Right lobe of liver (tissue), 6 donors: ENCODE measurements around the gene COPG1. TPM values are rescaled to one million over a fixed set of nuclear protein-coding genes. Genes with fewer than 3 reads are reported as not detected.

Experiments used
- ATAC-seq, 4 donors: fragments of 200-7000 bp; cut with Tn5 transposase; one replicate each; pipeline ENCODE4 v1.9.1; 2020; ENCODE audit warnings: mild to moderate bottlenecking in 4 of 4, moderate library complexity in 4 of 4
- DNase-seq, 3 donors: peaks; one replicate each; pipeline ENCODE4 v3.0.0-alpha.2; 2020
- H3K27ac ChIP-seq, 3 donors: fragments of 200-600 bp; one replicate each; pipeline ENCODE4 v1.8.0; 2022
- H3K27me3 ChIP-seq, 2 donors: fragments of 200-600 bp; one replicate each; pipeline ENCODE4 v1.8.0; 2022
- H3K36me3 ChIP-seq, 4 donors: fragments of 200-600 bp; sonication (generic) in 1 of 4; one replicate each; pipeline versions ENCODE4 v1.5.1 to v1.8.0; 2017 to 2022; ENCODE audit warnings: control low read depth in 1 of 4
- H3K4me1 ChIP-seq, 4 donors: fragments of 200-600 bp; sonication (generic) in 1 of 4; one replicate each; pipeline versions ENCODE4 v1.5.1 to v1.8.0; 2017 to 2022; ENCODE audit warnings: control low read depth in 1 of 4
- H3K4me3 ChIP-seq, 3 donors: fragments of 200-600 bp; one replicate each; pipeline ENCODE4 v1.8.0; 2022
- H3K9me3 ChIP-seq, 4 donors: fragments of 200-600 bp; sonication (generic) in 1 of 4; one replicate each; pipeline versions ENCODE4 v1.5.1 to v1.8.0; 2017 to 2022; ENCODE audit warnings: control low read depth in 1 of 4
- POLR2A ChIP-seq: fragments of 450-650 bp; IDR thresholded peaks from one replicate; pipeline ENCODE4 v1.6.1; 2017; ENCODE audit warnings: antibody characterized with exemption, mild to moderate bottlenecking
- WGBS: methylation state at CpG from one replicate; pipeline ENCODE4 v1.1.6; 2018; ENCODE audit warnings: low coverage, low lambda C conversion rate; ENCODE audit not compliant: insufficient coverage; ENCODE audit errors: missing lambda C conversion rate; 5-methylcytosine and 5-hydroxymethylcytosine counted together
- intact Hi-C, 2 donors: fragments of 100-400 bp; cut with DNase I; formaldehyde crosslinking; loops; one replicate each; pipeline versions ENCODE4 v1.11.2 to v1.14.1; 2022
- total RNA-seq, 6 experiments: library from RNA; depleted of rRNA in 2 of 6; stranded (reverse); fragments of >200 nt in 2 of 6; fragmentation: NEBNext Ultra II Directional in 3 of 6; extraction: Animal tissue kit (Norgen Biotek cat#: 25700) in 3 of 6; gene quantifications; one replicate each; pipeline versions ENCODE4 v1.1.0 to v1.2.4, GENCODE V29; 2016 to 2023
- TF ChIP-seq, protein P1 (sequence below), 4 donors: fragments of 200-600 bp in 3 of 4; fragments of 450-650 bp in 1 of 4; IDR thresholded peaks; one replicate each; pipeline versions ENCODE4 v1.5.1 to v1.8.0; 2016 to 2022; ENCODE audit warnings: antibody characterized with exemption in 4 of 4, mild to moderate bottlenecking in 2 of 4
- donor health status: DM: no; HTN: yes; CAD: no.
- donor health status: DM: no; HTN: no; CAD: no.
- donor health status: DM: no; HTN: no; CAD: no.
- donor health status: DM: no; HTN: yes; CAD: no.
- donor health status: DM: no; HTN: yes; CAD: no.

The COPG1 gene
- total RNA-seq, 6 experiments from 2014 or later, result 75.9 to 140 (median 119) TPM

DNA sequence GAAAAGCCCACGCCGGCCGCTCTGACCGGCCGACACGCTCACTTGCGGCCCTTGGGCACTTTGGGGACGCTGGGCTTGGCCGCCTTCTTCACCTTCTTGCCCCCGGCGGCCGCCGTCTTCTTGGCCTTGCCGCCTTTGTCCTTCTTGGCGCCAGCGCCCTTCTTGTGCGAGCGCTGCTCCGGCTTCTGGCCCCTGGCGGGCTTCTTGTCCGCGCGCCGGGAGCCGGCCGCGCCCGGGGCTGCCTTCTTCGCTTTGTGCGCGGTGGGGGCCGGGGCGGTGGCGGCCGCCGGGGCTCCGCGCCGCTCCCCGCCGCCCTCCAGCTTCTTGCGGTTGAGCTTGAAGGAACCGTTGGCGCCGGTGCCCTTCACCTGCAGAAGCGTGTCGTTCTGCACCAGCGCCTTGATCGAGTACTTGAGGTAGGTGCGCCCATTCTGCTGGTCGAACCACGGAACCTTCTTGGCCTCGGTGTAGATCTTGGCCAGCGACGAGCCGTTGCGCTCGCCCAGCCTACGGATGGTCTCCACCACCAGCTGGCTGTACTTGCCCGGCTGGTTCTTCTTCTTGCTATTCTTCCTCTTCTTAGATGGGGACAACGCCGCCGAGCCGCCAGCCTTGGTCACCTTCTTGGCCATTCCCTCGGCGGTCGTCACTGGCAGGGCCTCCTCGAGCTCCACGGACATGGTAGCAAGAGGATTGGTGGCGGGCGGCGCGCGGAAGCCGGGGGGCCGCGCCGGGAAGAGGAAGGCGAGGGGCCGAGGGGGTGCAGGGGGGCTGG is 66.0 kb downstream of the COPG1 start:
- Histone ChIP-seq H3K36me3 (no peaks in the 10 kb centered on the region), H3K27ac (peak overlapping the region; percentile 71 to 94 (median 80)), H3K4me3 (peak overlapping the region; percentile 55 to 82 (median 62)), H3K4me1 (peaks cover 0 to 20% (median 6%) of the 10 kb centered on the region in 4 donors), H3K9me3 (no peaks in the 10 kb centered on the region), H3K27me3 (no peaks in the 10 kb centered on the region)
- ATAC-seq, result peak in 3 of 4 donors; percentile 2 to 16 (median 3)
- DNase-seq, result peak in 2 of 3 donors; percentile 56 to 61
- intact Hi-C loops, result no loop called here
- WGBS, result under 1% methylated on average over 17 of the region's 80 CpGs
- TF ChIP-seq POLR2A, result no peak
- TF ChIP-seq, protein P1, sequence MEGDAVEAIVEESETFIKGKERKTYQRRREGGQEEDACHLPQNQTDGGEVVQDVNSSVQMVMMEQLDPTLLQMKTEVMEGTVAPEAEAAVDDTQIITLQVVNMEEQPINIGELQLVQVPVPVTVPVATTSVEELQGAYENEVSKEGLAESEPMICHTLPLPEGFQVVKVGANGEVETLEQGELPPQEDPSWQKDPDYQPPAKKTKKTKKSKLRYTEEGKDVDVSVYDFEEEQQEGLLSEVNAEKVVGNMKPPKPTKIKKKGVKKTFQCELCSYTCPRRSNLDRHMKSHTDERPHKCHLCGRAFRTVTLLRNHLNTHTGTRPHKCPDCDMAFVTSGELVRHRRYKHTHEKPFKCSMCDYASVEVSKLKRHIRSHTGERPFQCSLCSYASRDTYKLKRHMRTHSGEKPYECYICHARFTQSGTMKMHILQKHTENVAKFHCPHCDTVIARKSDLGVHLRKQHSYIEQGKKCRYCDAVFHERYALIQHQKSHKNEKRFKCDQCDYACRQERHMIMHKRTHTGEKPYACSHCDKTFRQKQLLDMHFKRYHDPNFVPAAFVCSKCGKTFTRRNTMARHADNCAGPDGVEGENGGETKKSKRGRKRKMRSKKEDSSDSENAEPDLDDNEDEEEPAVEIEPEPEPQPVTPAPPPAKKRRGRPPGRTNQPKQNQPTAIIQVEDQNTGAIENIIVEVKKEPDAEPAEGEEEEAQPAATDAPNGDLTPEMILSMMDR (IDR thresholded peaks at IDR 0.05), result no peak

DNA sequence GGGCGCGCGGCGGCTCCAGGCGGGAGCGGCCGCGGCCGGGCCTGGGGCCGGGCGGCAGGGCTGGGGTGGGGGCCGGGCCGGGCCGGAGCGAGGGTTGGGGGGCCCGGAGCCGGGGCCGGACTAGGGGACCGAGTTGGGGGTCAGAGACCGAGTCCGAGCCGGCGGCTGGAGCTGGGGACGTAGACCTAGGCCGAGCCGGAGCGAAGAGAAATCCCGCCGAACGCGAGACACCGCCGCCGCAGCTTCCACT is 66.5 kb downstream of the COPG1 start:
- no peak for TF ChIP-seq POLR2A
- TF ChIP-seq, protein P1 (IDR thresholded peaks at IDR 0.05), result no peak
- WGBS, result no CpG with 5 or more reads among the region's 34 CpGs
- ATAC-seq (peak in 2 of 4 donors; percentile 4 to 16), DNase-seq (no peak)
- Histone ChIP-seq H3K36me3 (no peaks in the 10 kb centered on the region), H3K4me1 (peaks cover 0 to 20% (median 6%) of the 10 kb centered on the region in 4 donors), H3K27me3 (no peaks in the 10 kb centered on the region), H3K4me3 (peak overlapping the region; percentile 55 to 82 (median 62)), H3K27ac (peak overlapping the region; percentile 71 to 94 (median 80)), H3K9me3 (no peaks in the 10 kb centered on the region)
- intact Hi-C loops, result no loop called here

DNA sequence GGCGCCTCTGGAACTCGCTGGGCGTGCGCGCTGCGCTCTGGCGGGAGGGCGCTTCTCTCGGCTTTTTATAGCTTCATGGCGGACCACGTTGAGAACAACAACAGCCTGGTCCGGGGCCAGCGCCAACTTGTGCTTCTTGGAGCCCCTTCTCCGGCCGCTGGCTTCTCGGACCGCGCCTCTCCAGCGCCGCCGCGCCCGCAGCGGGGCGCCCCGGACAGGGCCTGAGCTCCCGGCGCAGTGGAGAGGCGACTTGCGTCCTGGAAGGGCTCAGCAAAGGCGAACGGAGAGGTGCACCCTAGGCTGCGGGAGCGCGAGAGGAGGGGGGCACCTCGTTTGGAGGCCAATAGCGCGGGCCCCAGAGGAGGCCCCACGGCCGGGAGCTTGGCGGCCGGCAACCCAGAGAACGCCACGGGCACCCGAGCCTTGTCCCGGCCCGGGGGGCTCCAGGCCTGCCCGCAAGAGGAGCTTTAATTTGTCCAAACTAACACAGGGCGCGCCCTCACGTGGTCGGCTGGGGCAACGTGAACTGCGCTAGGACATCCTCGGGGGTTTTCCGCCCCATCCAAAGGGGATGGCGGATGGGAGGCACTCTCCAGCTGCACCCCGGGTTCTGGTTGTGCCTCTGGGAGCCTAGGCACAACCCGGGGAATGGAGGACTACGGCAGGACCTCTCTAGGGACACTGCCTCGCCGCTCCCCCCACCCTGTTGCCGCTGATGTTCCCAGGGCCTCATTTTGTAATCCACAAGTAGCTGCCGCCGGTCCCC is 67.0 kb downstream of the COPG1 start:
- Histone ChIP-seq H3K27ac (peak overlapping the region; percentile 71 to 94 (median 80)), H3K27me3 (no peaks in the 10 kb centered on the region), H3K9me3 (no peaks in the 10 kb centered on the region), H3K4me3 (peak overlapping the region; percentile 55 to 82 (median 62)), H3K4me1 (peaks cover 0 to 20% (median 6%) of the 10 kb centered on the region in 4 donors), H3K36me3 (no peaks in the 10 kb centered on the region)
- intact Hi-C loops, result no loop called here
- DNase-seq (peak; percentile 83 to 87 (median 85)), ATAC-seq (peak; percentile 57 to 73 (median 62))
- 0% methylated on average over 5 of the region's 65 CpGs for WGBS
- peak; percentile 99 for TF ChIP-seq POLR2A
- TF ChIP-seq, protein P1 (IDR thresholded peaks at IDR 0.05), result peak in 3 of 4 donors; percentile 50 to 63 (median 54)

DNA sequence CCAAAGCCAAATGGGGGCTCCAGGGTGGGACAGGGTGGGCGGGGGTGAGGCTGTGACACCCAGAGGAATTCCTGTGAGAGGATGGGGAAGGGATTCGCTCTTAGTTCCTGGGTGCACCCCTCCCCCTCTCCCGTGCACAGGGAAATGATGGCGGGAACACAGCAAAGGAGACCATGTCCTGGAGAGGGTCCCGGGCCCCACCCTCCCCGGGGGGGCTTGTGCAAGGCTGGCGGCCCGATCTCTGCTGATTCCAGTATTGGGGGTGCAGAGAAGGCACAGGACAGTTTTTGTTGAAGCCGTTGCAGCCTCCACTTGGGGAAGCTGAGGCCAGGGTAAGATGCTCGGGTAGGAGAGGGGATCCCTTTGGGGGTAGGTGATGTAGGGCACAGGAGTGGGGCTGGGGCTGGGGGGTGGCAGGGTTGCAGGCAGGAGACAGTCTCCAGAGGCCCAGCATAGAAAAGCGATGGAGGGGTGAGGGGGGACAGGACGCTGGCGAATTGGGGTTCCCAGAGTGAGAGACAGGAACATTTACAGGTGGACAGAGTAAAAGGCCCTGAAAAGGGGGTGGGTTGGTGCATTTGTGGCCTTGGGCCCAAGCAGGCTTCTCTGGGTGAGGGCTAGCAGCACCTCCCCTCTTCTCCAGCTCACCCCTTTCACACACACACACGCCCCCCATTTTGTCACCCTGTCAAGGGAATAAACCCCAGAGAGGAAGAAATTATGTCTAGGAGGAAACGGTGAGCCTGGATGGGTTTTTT is 67.8 kb downstream of the COPG1 start:
- Histone ChIP-seq H3K27me3 (no peaks in the 10 kb centered on the region), H3K27ac (peak overlapping the region in 2 of 3 donors; percentile 71 to 94), H3K4me3 (peak overlapping the region; percentile 55 to 82 (median 62)), H3K4me1 (peaks cover 0 to 20% (median 6%) of the 10 kb centered on the region in 4 donors), H3K9me3 (no peaks in the 10 kb centered on the region), H3K36me3 (no peaks in the 10 kb centered on the region)
- no peak for TF ChIP-seq POLR2A
- TF ChIP-seq, protein P1 (IDR thresholded peaks at IDR 0.05), result no peak
- DNase-seq (no peak), ATAC-seq (no peak)
- 24% methylated on average over 10 of the region's 15 CpGs for WGBS
- intact Hi-C loops, result no loop called here
